Peyer's patch (tissue), 4 donors: Measurements from ENCODE around the gene MYBPC1.

Source experiments
- POLR2A ChIP-seq, 2 donors: fragments of 450-650 bp; IDR thresholded peaks; one replicate each; pipeline ENCODE4 v1.5.1; 2017; ENCODE audit warnings: antibody characterized with exemption in 2 of 2, mild to moderate bottlenecking in 2 of 2, moderate library complexity in 2 of 2
- TF ChIP-seq, protein P1 (sequence below), 6 experiments: fragments of 450-650 bp in 4 of 6; fragments of 200-600 bp in 2 of 6; sonication (generic) in 1 of 6; IDR thresholded peaks; one replicate each; pipeline ENCODE4 v1.5.1; 2017 to 2019; ENCODE audit warnings: antibody characterized with exemption in 6 of 6, mild to moderate bottlenecking in 3 of 6, moderate library complexity in 1 of 6

- TF ChIP-seq, protein P1, sequence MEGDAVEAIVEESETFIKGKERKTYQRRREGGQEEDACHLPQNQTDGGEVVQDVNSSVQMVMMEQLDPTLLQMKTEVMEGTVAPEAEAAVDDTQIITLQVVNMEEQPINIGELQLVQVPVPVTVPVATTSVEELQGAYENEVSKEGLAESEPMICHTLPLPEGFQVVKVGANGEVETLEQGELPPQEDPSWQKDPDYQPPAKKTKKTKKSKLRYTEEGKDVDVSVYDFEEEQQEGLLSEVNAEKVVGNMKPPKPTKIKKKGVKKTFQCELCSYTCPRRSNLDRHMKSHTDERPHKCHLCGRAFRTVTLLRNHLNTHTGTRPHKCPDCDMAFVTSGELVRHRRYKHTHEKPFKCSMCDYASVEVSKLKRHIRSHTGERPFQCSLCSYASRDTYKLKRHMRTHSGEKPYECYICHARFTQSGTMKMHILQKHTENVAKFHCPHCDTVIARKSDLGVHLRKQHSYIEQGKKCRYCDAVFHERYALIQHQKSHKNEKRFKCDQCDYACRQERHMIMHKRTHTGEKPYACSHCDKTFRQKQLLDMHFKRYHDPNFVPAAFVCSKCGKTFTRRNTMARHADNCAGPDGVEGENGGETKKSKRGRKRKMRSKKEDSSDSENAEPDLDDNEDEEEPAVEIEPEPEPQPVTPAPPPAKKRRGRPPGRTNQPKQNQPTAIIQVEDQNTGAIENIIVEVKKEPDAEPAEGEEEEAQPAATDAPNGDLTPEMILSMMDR (IDR thresholded peaks at IDR 0.05) = no peak
- no peak for TF ChIP-seq POLR2A (IDR thresholded peaks at IDR 0.05)
Measured at GRCh38 chr12:101686176-101686575, 91.4 kb downstream of the MYBPC1 start.
